NOMO-1 treated with dmso at 0.1 percent for 144 hours (cell line): ENCODE data around the gene KCNA4.
"Not testable (repeated sequence)": the region's sequence is repeated elsewhere in the genome, so short reads cannot be mapped to it uniquely, and the experiment has no call there.

Experiments
- DNase-seq: peaks from one replicate; lab custom pipeline; 2025; ENCODE audit not compliant: unreplicated experiment; lab: John Stamatoyannopoulos, UW

Gene KCNA4

GRCh38 chr11:30016588-30017363 is at the start of gene KCNA4:
TSS of gene KCNA4 (minus strand) at chr11:30017030. CDS start at chr11:30012678, 4,352 bp downstream.
- no peak for DNase-seq

GRCh38 chr11:30062103-30062502 is 45.3 kb upstream of the KCNA4 start:
- no peak for DNase-seq

GRCh38 chr11:30059172-30059815 is 42.5 kb upstream of the KCNA4 start:
- no peak for DNase-seq

- no peak for DNase-seq
These were observed 32.4 kb upstream of the KCNA4 start for GRCh38 chr11:30049214-30049613.

GRCh38 chr11:30046578-30046945 is 29.7 kb upstream of the KCNA4 start:
- DNase-seq = no peak

GRCh38 chr11:30045921-30046577 is 29.2 kb upstream of the KCNA4 start:
- DNase-seq = no peak

GRCh38 chr11:30045144-30045543 is 28.3 kb upstream of the KCNA4 start:
- DNase-seq = no peak

- no peak for DNase-seq
These were observed 24.3 kb upstream of the KCNA4 start for GRCh38 chr11:30041171-30041570.

- DNase-seq = not testable (repeated sequence)
These were observed 17.9 kb upstream of the KCNA4 start for GRCh38 chr11:30034746-30035145.

- not testable (repeated sequence) for DNase-seq
These were observed 17.3 kb upstream of the KCNA4 start for GRCh38 chr11:30034166-30034565.

GRCh38 chr11:30025396-30026139 is 8.7 kb upstream of the KCNA4 start:
- no peak for DNase-seq

GRCh38 chr11:30023074-30023473 is 6.2 kb upstream of the KCNA4 start:
- no peak for DNase-seq

- DNase-seq = no peak
These were observed 2.7 kb upstream of the KCNA4 start for GRCh38 chr11:30019481-30019880.

GRCh38 chr11:30018495-30018894 is 1.7 kb upstream of the KCNA4 start:
- no peak for DNase-seq

GRCh38 chr11:30017445-30017895 is 640 bp upstream of the KCNA4 start:
- DNase-seq = no peak

GRCh38 chr11:30015725-30016412 is 961 bp downstream of the KCNA4 start:
- no peak for DNase-seq

GRCh38 chr11:30012346-30012745 is 4.5 kb downstream of the KCNA4 start:
- no peak for DNase-seq

GRCh38 chr11:30009060-30009459 is 7.8 kb downstream of the KCNA4 start:
- DNase-seq = no peak

GRCh38 chr11:30006876-30007275 is 10.0 kb downstream of the KCNA4 start:
- no peak for DNase-seq

- DNase-seq = no peak
These were observed 14.6 kb downstream of the KCNA4 start for GRCh38 chr11:30002157-30002785.
